Ectodermal cell (in vitro differentiated cells): ENCODE results near the gene ADPGK.
"Not testable (repeated sequence)": the region's sequence is repeated elsewhere in the genome, so short reads cannot be mapped to it uniquely, and the experiment has no call there.

Experiments used
- H3K27ac ChIP-seq: 2 replicates; pipeline ENCODE4 v1.7.0; 2013; ENCODE audit warnings: mild to moderate bottlenecking, low read depth, low read length; ENCODE audit not compliant: insufficient read depth, poor library complexity, severe bottlenecking
- H3K27me3 ChIP-seq: 2 replicates; pipeline ENCODE4 v1.7.0; 2013; ENCODE audit warnings: mild to moderate bottlenecking, low read length; ENCODE audit not compliant: insufficient read depth, control insufficient read depth, poor library complexity, severe bottlenecking
- H3K36me3 ChIP-seq: one replicate; pipeline ENCODE4 v1.7.0; 2013; ENCODE audit warnings: low read length; ENCODE audit not compliant: control insufficient read depth, insufficient read depth
- H3K4me1 ChIP-seq: one replicate; pipeline ENCODE4 v1.7.0; 2013; ENCODE audit warnings: low read length; ENCODE audit not compliant: control insufficient read depth, insufficient read depth
- H3K4me3 ChIP-seq: 2 replicates; pipeline ENCODE4 v1.7.0; 2013; ENCODE audit warnings: low read depth, low read length, control low read depth; ENCODE audit not compliant: insufficient read depth
- H3K9me3 ChIP-seq: 2 replicates; pipeline ENCODE4 v1.7.0; 2013; ENCODE audit warnings: mild to moderate bottlenecking, low read length, moderate library complexity; ENCODE audit not compliant: control insufficient read depth
- WGBS, 2 experiments: methylation state at CpG; one replicate each; pipeline ENCODE4 v1.1.7; 2013; ENCODE audit warnings: missing lambda C conversion rate in 2 of 2; 5-methylcytosine and 5-hydroxymethylcytosine counted together

The ADPGK gene

GRCh38 chr15:72728821-72729220, 54.7 kb downstream of the ADPGK start:
- Histone ChIP-seq H3K9me3 (no peaks in the 10 kb centered on the region), H3K27me3 (no peaks in the 10 kb centered on the region), H3K27ac (no peak overlapping the region), H3K4me1 (no peaks in the 10 kb centered on the region), H3K4me3 (no peak overlapping the region), H3K36me3 (no peaks in the 10 kb centered on the region)
- WGBS, 2 experiments, result 100% methylated on average over 1 of the region's 1 CpG

GRCh38 chr15:72728249-72728648, 55.3 kb downstream of the ADPGK start:
- not testable (repeated sequence) for H3K27me3 ChIP-seq, H3K36me3 ChIP-seq, H3K27ac ChIP-seq

GRCh38 chr15:72727154-72727553, 56.4 kb downstream of the ADPGK start:
- Histone ChIP-seq H3K4me3 (no peak overlapping the region), H3K4me1 (no peaks in the 10 kb centered on the region), H3K27ac (no peak overlapping the region), H3K27me3 (no peaks in the 10 kb centered on the region), H3K9me3 (no peaks in the 10 kb centered on the region), H3K36me3 (no peaks in the 10 kb centered on the region)

More at GRCh38 chr15:72728249-72728648, 55.3 kb downstream of the ADPGK start:
- H3K4me3 ChIP-seq, H3K9me3 ChIP-seq, H3K4me1 ChIP-seq: not testable (repeated sequence)
- WGBS, 2 experiments, result 88 to 89% methylated on average over 1 of the region's 1 CpG

- not testable (repeated sequence) for H3K36me3 ChIP-seq, H3K27me3 ChIP-seq, H3K4me1 ChIP-seq, H3K4me3 ChIP-seq, H3K9me3 ChIP-seq, H3K27ac ChIP-seq
- 93 to 94% methylated on average over 6 of the region's 6 CpGs for WGBS, 2 experiments
Observed at GRCh38 chr15:72725851-72726250, 57.7 kb downstream of the ADPGK start.

DNA sequence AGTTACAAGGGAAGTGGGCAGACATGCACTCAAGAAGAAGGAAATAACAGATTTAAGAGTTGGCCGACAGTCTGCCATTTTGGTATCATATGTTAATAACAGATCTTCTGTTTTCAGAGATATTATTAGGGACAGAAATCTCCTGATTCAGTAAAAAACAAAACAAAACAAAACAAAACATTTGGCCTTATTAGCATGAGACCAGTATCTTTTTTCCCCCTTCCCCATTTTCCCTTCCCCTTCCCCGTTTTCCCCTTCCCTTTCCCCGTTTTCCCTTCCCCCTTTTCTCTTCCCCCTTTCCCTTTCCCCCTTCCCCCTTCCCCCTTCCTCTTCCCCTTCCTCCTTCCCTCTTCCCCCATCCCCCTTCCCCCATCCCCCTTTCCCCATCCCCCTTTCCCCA, 58.1 kb downstream of the ADPGK start:
- no peak overlapping the region for H3K4me3 ChIP-seq
- no peaks in the 10 kb centered on the region for H3K27me3 ChIP-seq
- no peaks in the 10 kb centered on the region for H3K9me3 ChIP-seq
- H3K27ac ChIP-seq, result no peak overlapping the region
- 90 to 93% methylated on average over 3 of the region's 3 CpGs for WGBS, 2 experiments
- no peaks in the 10 kb centered on the region for H3K36me3 ChIP-seq
- no peaks in the 10 kb centered on the region for H3K4me1 ChIP-seq

DNA sequence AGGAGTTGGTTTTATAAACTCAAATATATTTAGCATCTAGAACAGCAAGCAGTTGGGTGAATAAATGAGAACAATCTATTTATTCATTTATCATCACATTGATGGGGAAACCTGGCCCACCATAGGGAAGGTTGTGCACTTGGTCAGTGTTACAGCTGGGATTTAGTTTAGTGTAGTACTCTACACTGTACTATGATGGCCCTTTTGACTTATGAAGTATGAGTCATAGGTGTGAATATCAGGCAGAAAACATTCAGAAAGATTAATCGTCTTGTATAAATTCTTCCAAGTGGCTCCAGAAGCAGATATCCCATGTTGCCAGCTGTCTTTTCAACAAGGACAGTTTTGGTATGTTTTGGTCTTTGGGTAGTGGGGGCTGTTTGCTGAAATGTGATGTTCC, 59.5 kb downstream of the ADPGK start:
- no peaks in the 10 kb centered on the region for H3K9me3 ChIP-seq
- no peak overlapping the region for H3K4me3 ChIP-seq
- no peaks in the 10 kb centered on the region for H3K4me1 ChIP-seq
- no peaks in the 10 kb centered on the region for H3K27me3 ChIP-seq
- WGBS, 2 experiments, result 100% methylated on average over 1 of the region's 1 CpG
- H3K36me3 ChIP-seq, result no peaks in the 10 kb centered on the region
- H3K27ac ChIP-seq, result no peak overlapping the region

DNA sequence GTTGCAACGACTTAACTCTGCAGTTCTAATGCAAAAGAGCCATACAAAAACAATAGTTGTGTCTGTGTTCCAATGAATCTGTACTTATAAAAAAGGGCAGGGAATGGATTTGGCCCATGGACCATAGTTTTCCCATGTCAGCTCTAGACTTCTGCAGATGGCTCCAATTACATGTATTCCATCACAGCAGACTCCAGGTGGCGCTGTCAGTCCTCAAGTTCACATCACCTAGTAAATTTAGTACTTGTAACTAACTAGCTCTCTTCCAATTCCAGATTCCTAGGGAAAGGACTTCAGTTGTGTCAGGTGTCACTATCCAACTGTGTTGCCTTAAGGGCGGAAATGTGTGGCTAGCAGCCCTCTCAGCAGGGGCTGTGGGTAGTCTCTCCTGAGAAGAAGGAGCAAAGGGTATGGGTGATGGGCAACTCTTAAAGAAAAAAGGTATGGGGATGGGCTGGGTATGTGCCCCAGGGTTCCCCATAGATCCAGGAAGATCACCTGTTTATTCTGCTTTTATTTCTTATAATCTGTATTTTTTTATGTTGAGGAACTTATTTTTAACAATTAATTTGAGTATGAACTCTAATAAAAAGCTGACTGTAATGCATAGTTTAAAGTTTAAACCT, 61.4 kb downstream of the ADPGK start:
- H3K4me3 ChIP-seq, result no peak overlapping the region
- H3K27ac ChIP-seq, result no peak overlapping the region
- WGBS, 2 experiments, result 16 to 18% methylated on average over 3 of the region's 3 CpGs
- H3K9me3 ChIP-seq, result no peaks in the 10 kb centered on the region
- no peaks in the 10 kb centered on the region for H3K27me3 ChIP-seq
- H3K36me3 ChIP-seq, result no peaks in the 10 kb centered on the region
- no peaks in the 10 kb centered on the region for H3K4me1 ChIP-seq

GRCh38 chr15:72708551-72709303, 74.8 kb downstream of the ADPGK start:
- not testable (repeated sequence) for H3K4me3 ChIP-seq, H3K9me3 ChIP-seq, H3K27ac ChIP-seq, H3K36me3 ChIP-seq, H3K4me1 ChIP-seq, H3K27me3 ChIP-seq
- 95 to 96% methylated on average over 8 of the region's 8 CpGs for WGBS, 2 experiments

- no peaks in the 10 kb centered on the region for H3K4me1 ChIP-seq
- H3K36me3 ChIP-seq, result no peaks in the 10 kb centered on the region
- H3K4me3 ChIP-seq, result no peak overlapping the region
- no peak overlapping the region for H3K27ac ChIP-seq
- WGBS, 2 experiments, result 92 to 93% methylated on average over 11 of the region's 11 CpGs
- no peaks in the 10 kb centered on the region for H3K9me3 ChIP-seq
- no peaks in the 10 kb centered on the region for H3K27me3 ChIP-seq
Observed at GRCh38 chr15:72706266-72706665, 77.3 kb downstream of the ADPGK start.
